ENCODE measurements around the gene THOC6. TPM values are rescaled to one million over a fixed set of nuclear protein-coding genes. Genes with fewer than 3 reads are reported as not detected.

The THOC6 gene
- total RNA-seq, 2 donors from 2014 or later = 45.8 to 52.4 TPM

DNA sequence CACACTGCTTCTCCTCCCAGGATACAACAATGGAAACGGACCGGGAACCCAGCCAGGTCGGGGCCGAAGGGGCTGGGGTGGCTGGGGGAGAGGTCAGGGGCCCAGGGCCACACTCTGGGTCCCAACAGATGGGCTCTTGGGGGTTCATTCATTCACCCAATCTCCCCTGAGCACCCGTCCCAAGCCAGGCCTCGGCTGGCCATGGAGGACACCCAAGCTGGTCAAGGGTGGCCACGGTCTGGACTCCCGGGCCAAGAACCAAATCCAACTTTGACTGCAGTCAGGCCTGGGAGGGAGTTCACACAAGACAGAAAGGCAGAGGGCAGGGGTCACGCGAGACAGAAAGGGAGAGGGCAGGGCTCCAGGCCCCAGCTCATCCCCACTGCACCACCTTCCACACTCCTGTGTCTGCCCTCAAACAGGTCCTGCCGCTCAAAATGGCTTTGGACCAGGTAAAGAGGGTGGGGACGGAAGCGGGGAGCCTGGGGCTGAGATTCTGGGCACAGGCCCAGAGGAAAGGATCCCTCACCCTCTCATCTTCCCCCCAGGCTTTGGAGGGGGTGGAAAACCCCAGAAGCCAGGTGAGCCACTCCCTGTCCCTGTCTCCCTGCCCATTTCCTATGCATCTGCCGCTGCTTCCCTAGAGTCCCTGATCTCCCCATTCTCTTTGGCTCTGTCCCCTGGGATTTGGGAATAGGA, 31.3 kb upstream of the THOC6 start:
- no peaks in the 10 kb centered on the region for H3K4me1 ChIP-seq (ENCODE audit: control insufficient read depth, insufficient read depth, low read length)
- TF ChIP-seq, protein P1, sequence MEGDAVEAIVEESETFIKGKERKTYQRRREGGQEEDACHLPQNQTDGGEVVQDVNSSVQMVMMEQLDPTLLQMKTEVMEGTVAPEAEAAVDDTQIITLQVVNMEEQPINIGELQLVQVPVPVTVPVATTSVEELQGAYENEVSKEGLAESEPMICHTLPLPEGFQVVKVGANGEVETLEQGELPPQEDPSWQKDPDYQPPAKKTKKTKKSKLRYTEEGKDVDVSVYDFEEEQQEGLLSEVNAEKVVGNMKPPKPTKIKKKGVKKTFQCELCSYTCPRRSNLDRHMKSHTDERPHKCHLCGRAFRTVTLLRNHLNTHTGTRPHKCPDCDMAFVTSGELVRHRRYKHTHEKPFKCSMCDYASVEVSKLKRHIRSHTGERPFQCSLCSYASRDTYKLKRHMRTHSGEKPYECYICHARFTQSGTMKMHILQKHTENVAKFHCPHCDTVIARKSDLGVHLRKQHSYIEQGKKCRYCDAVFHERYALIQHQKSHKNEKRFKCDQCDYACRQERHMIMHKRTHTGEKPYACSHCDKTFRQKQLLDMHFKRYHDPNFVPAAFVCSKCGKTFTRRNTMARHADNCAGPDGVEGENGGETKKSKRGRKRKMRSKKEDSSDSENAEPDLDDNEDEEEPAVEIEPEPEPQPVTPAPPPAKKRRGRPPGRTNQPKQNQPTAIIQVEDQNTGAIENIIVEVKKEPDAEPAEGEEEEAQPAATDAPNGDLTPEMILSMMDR (conservative IDR thresholded peaks at IDR 0.05) = no peak
- WGBS, 2 experiments (ENCODE audit: insufficient coverage in 1 of 2, insufficient read length in 1 of 2) = 86 to 93% methylated on average over 4 to 14 of the region's 14 CpGs
- Mint-ChIP-seq H3K4me3 (no peak overlapping the region), H3K9me3 (no peaks in the 10 kb centered on the region), H3K27me3 (ENCODE audit: insufficient read depth) (no peaks in the 10 kb centered on the region), H3K4me1 (peaks cover 7% of the 10 kb centered on the region), H3K36me3 (ENCODE audit: low read depth) (no peaks in the 10 kb centered on the region), H3K27ac (no peak overlapping the region)
- no peaks in the 10 kb centered on the region for H3K9me3 ChIP-seq (ENCODE audit: control insufficient read depth, low read length)
- H3K4me3 ChIP-seq (ENCODE audit: low read length) = no peak overlapping the region
- H3K36me3 ChIP-seq (ENCODE audit: control insufficient read depth, insufficient read depth, low read length) = no peaks in the 10 kb centered on the region
- H3K27ac ChIP-seq (ENCODE audit: low read depth, low read length) = no peak overlapping the region
- no peak overlapping the region for H3K9ac ChIP-seq (ENCODE audit: extremely low read depth, low read length, poor library complexity, severe bottlenecking)
- DNase-seq = no peak
- no peaks in the 10 kb centered on the region for H3K27me3 ChIP-seq (ENCODE audit: control insufficient read depth, insufficient read depth, low read length, poor library complexity, severe bottlenecking)

DNA sequence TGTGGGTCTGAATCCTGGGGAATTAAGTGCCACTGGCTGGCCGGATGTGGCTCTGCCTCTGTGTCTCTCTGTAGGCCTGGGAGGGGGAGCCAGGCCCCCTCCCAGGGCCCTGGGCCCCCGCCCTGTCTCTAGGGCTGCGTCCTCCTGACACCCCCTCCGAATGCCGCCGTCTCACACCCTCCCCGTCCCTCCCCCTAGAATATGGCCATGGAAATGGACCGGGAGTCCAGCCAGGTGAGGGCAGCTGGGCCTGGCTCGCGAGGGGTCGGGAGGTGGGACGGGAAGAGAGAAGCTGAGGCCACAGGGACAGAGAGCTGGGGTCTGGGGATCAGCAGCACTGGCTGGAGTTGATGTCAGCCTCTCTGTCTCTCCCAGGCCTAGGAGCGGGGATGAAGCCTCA, 27.5 kb upstream of the THOC6 start:
- Mint-ChIP-seq H3K27ac (no peak overlapping the region), H3K36me3 (ENCODE audit: low read depth) (no peaks in the 10 kb centered on the region), H3K9me3 (no peaks in the 10 kb centered on the region), H3K27me3 (ENCODE audit: insufficient read depth) (peaks cover 2% of the 10 kb centered on the region), H3K4me1 (no peaks in the 10 kb centered on the region), H3K4me3 (no peak overlapping the region)
- no peaks in the 10 kb centered on the region for H3K4me1 ChIP-seq (ENCODE audit: control insufficient read depth, insufficient read depth, low read length)
- 81 to 90% methylated on average over 6 to 13 of the region's 13 CpGs for WGBS, 2 experiments (ENCODE audit: insufficient coverage in 1 of 2, insufficient read length in 1 of 2)
- no peaks in the 10 kb centered on the region for H3K27me3 ChIP-seq (ENCODE audit: control insufficient read depth, insufficient read depth, low read length, poor library complexity, severe bottlenecking)
- no peaks in the 10 kb centered on the region for H3K9me3 ChIP-seq (ENCODE audit: control insufficient read depth, low read length)
- no peak overlapping the region for H3K9ac ChIP-seq (ENCODE audit: extremely low read depth, low read length, poor library complexity, severe bottlenecking)
- no peak overlapping the region for H3K4me3 ChIP-seq (ENCODE audit: low read length)
- TF ChIP-seq, protein P1 (conservative IDR thresholded peaks at IDR 0.05) = no peak
- DNase-seq = no peak
- H3K27ac ChIP-seq (ENCODE audit: low read depth, low read length) = no peak overlapping the region
- no peaks in the 10 kb centered on the region for H3K36me3 ChIP-seq (ENCODE audit: control insufficient read depth, insufficient read depth, low read length)

DNA sequence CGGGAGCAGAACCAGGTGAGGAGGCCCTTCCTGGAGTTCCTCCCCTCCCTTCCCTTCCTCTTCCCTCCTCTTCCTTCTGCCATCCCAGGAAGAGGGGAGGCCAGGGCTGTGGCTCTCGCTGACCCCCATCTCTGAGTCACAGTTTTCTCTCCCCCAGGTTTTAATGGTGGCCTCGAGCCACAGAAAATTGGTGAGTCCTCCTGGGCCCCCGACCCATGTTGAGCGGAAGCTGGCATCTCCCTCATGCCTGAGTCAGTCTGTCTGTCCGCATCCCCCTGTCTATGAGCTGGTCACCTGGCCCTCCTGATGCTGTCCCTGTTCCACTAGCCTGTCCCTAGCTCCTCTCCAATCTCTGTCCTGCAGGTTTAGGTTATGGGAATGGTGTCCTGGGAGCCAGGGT, 23.9 kb upstream of the THOC6 start:
- no peaks in the 10 kb centered on the region for H3K36me3 Mint-ChIP-seq (ENCODE audit: low read depth)
- TF ChIP-seq, protein P1 (conservative IDR thresholded peaks at IDR 0.05) = no peak
- peaks cover 2% of the 10 kb centered on the region for H3K27me3 Mint-ChIP-seq (ENCODE audit: insufficient read depth)
- no peaks in the 10 kb centered on the region for H3K9me3 Mint-ChIP-seq
- no peaks in the 10 kb centered on the region for H3K4me1 ChIP-seq (ENCODE audit: control insufficient read depth, insufficient read depth, low read length)
- WGBS, 2 experiments (ENCODE audit: insufficient coverage in 1 of 2, insufficient read length in 1 of 2) = 91 to 100% methylated on average over 1 to 6 of the region's 6 CpGs
- peaks cover 2% of the 10 kb centered on the region for H3K4me1 Mint-ChIP-seq
- H3K4me3 ChIP-seq (ENCODE audit: low read length) = no peak overlapping the region
- no peak overlapping the region for H3K27ac ChIP-seq (ENCODE audit: low read depth, low read length)
- H3K36me3 ChIP-seq (ENCODE audit: control insufficient read depth, insufficient read depth, low read length) = no peaks in the 10 kb centered on the region
- no peak overlapping the region for H3K27ac Mint-ChIP-seq
- H3K9me3 ChIP-seq (ENCODE audit: control insufficient read depth, low read length) = no peaks in the 10 kb centered on the region
- H3K27me3 ChIP-seq (ENCODE audit: control insufficient read depth, insufficient read depth, low read length, poor library complexity, severe bottlenecking) = no peaks in the 10 kb centered on the region
- H3K4me3 Mint-ChIP-seq = no peak overlapping the region
- no peak for DNase-seq
- H3K9ac ChIP-seq (ENCODE audit: extremely low read depth, low read length, poor library complexity, severe bottlenecking) = no peak overlapping the region

Data from endodermal cell (in vitro differentiated cells).